H9 (cell line): ENCODE results near the gene CLMP. TPM values are rescaled to one million over a fixed set of nuclear protein-coding genes. Genes with fewer than 3 reads are reported as not detected.

Source experiments
- DNase-seq: peaks from one replicate; pipeline ENCODE4 v3.0.0-alpha.2; 2017
- H2AFZ ChIP-seq: one replicate; pipeline ENCODE4 v1.6.1; 2013; ENCODE audit warnings: mild to moderate bottlenecking, low read length, control low read depth, moderate library complexity
- H2AK5ac ChIP-seq: 2 replicates; pipeline ENCODE4 v1.6.1; 2013; ENCODE audit warnings: low read length, control low read depth, mixed read lengths; ENCODE audit not compliant: insufficient read length
- H2BK120ac ChIP-seq: one replicate; pipeline ENCODE4 v1.6.1; 2013; ENCODE audit warnings: low read depth, mild to moderate bottlenecking, low read length, control low read depth, inconsistent platforms; ENCODE audit not compliant: poor library complexity, severe bottlenecking
- H2BK12ac ChIP-seq: 2 replicates; pipeline ENCODE4 v1.6.1; 2013; ENCODE audit warnings: low read length, control low read depth, mixed read lengths, low read depth; ENCODE audit not compliant: insufficient read length
- H2BK15ac ChIP-seq: 2 replicates; pipeline ENCODE4 v1.6.1; 2013; ENCODE audit warnings: low read depth, low read length, control low read depth
- H2BK20ac ChIP-seq: one replicate; pipeline ENCODE4 v1.6.1; 2013; ENCODE audit warnings: low read depth, mild to moderate bottlenecking, low read length, control low read depth, inconsistent platforms; ENCODE audit not compliant: poor library complexity, severe bottlenecking
- H2BK5ac ChIP-seq: 2 replicates; pipeline ENCODE4 v1.6.1; 2013; ENCODE audit warnings: low read length, control low read depth, mixed read lengths; ENCODE audit not compliant: insufficient read length
- H3K14ac ChIP-seq: 2 replicates; pipeline ENCODE4 v1.6.1; 2013; ENCODE audit warnings: low read length, control low read depth; ENCODE audit not compliant: insufficient read depth
- H3K18ac ChIP-seq: 2 replicates; pipeline ENCODE4 v1.6.1; 2013; ENCODE audit warnings: low read depth, mild to moderate bottlenecking, mixed read lengths, low read length, control low read depth; ENCODE audit not compliant: insufficient read length
- H3K23ac ChIP-seq: 2 replicates; pipeline ENCODE4 v1.6.1; 2013; ENCODE audit warnings: low read length, control low read depth, mixed read lengths, low read depth; ENCODE audit not compliant: insufficient read length
- H3K23me2 ChIP-seq: 2 replicates; pipeline ENCODE4 v1.6.1; 2013; ENCODE audit warnings: low read depth, mild to moderate bottlenecking, mixed read lengths, low read length, control low read depth; ENCODE audit not compliant: insufficient read length, poor library complexity, severe bottlenecking
- H3K27ac ChIP-seq: 2 replicates; pipeline ENCODE4 v1.5.1; 2013; ENCODE audit warnings: low read length, control low read depth, mixed read lengths, low read depth; ENCODE audit not compliant: insufficient read length
- H3K27me3 ChIP-seq: 2 replicates; pipeline ENCODE4 v1.6.1; 2013; ENCODE audit warnings: low read length, control low read depth, inconsistent platforms; ENCODE audit not compliant: insufficient read depth
- H3K4ac ChIP-seq: 2 replicates; pipeline ENCODE4 v1.6.1; 2013; ENCODE audit warnings: low read depth, mild to moderate bottlenecking, control low read depth, inconsistent platforms, low read length, moderate library complexity
- H3K4me1 ChIP-seq: 2 replicates; pipeline ENCODE4 v1.6.1; 2013; ENCODE audit warnings: low read length, control low read depth, inconsistent platforms; ENCODE audit not compliant: insufficient read depth
- H3K4me2 ChIP-seq: 2 replicates; pipeline ENCODE4 v1.6.1; 2013; ENCODE audit warnings: low read length, control low read depth, mixed read lengths; ENCODE audit not compliant: insufficient read length, insufficient read depth
- H3K56ac ChIP-seq: 2 replicates; pipeline ENCODE4 v1.6.1; 2013; ENCODE audit warnings: low read depth, mild to moderate bottlenecking, mixed read lengths, low read length, control low read depth; ENCODE audit not compliant: insufficient read length
- H3K79me1 ChIP-seq: 2 replicates; pipeline ENCODE4 v1.6.1; 2013; ENCODE audit warnings: low read depth, mild to moderate bottlenecking, moderate library complexity, low read length, control low read depth, inconsistent platforms; ENCODE audit not compliant: insufficient read depth, poor library complexity, severe bottlenecking
- H3K79me2 ChIP-seq: 2 replicates; pipeline ENCODE4 v1.6.1; 2013; ENCODE audit warnings: low read length, control low read depth, inconsistent platforms; ENCODE audit not compliant: insufficient read depth
- H3K9ac ChIP-seq: 2 replicates; pipeline ENCODE4 v1.6.1; 2013; ENCODE audit warnings: low read length, control low read depth, mixed read lengths; ENCODE audit not compliant: insufficient read length; ENCODE audit errors: extremely low read depth
- H3K9me3 ChIP-seq: one replicate; pipeline ENCODE4 v1.6.1; 2013; ENCODE audit warnings: low read depth, low read length, inconsistent platforms; ENCODE audit not compliant: control insufficient read depth
- H3T11ph ChIP-seq: one replicate; pipeline ENCODE4 v1.6.1; 2013; ENCODE audit warnings: mild to moderate bottlenecking, low read length, control low read depth, inconsistent platforms
- H4K20me1 ChIP-seq: one replicate; pipeline ENCODE4 v1.6.1; 2013; ENCODE audit not compliant: control insufficient read depth, insufficient read length, insufficient read depth
- H4K5ac ChIP-seq: 2 replicates; pipeline ENCODE4 v1.6.1; 2013; ENCODE audit warnings: low read depth, mild to moderate bottlenecking, mixed read lengths, low read length, control low read depth; ENCODE audit not compliant: insufficient read length
- H4K8ac ChIP-seq: replicated peaks from 2 replicates; pipeline ENCODE4 v1.6.1; 2013; ENCODE audit warnings: low read length, control low read depth, mixed read lengths, low read depth; ENCODE audit not compliant: insufficient read length
- H4K91ac ChIP-seq: 2 replicates; pipeline ENCODE4 v1.6.1; 2013; ENCODE audit warnings: low read depth, mild to moderate bottlenecking, moderate library complexity, mixed read lengths, low read length, control low read depth; ENCODE audit not compliant: insufficient read length
- H3K27ac Mint-ChIP-seq, 3 experiments: 2 replicates in 2 of 3; 3 replicates in 1 of 3; pipeline ENCODE4 v1.8.0; 2020 to 2021; ENCODE audit warnings: mixed read lengths in 3 of 3, mild to moderate bottlenecking in 1 of 3, moderate library complexity in 1 of 3
- H3K27me3 Mint-ChIP-seq: 2 replicates; pipeline ENCODE4 v1.8.0; 2021; ENCODE audit warnings: low read depth, mild to moderate bottlenecking, moderate library complexity, mixed read lengths
- H3K36me3 Mint-ChIP-seq, 3 experiments: 2 replicates in 2 of 3; 3 replicates in 1 of 3; pipeline ENCODE4 v1.8.0; 2020 to 2021; ENCODE audit warnings: low read depth in 3 of 3, mixed read lengths in 3 of 3; ENCODE audit not compliant: insufficient read depth in 1 of 3
- H3K4me1 Mint-ChIP-seq, 2 experiments: 2 replicates each; pipeline ENCODE4 v1.8.0; 2020; ENCODE audit warnings: mixed read lengths in 2 of 2
- H3K4me3 Mint-ChIP-seq, 2 experiments: 2 replicates in 1 of 2; 3 replicates in 1 of 2; pipeline ENCODE4 v1.8.0; 2020 to 2021; ENCODE audit warnings: mild to moderate bottlenecking in 2 of 2, mixed read lengths in 2 of 2, moderate library complexity in 1 of 2
- H3K9me3 Mint-ChIP-seq, 2 experiments: 2 replicates in 1 of 2; 3 replicates in 1 of 2; pipeline ENCODE4 v1.8.0; 2020; ENCODE audit warnings: mild to moderate bottlenecking in 2 of 2, mixed read lengths in 2 of 2, moderate library complexity in 1 of 2
- WGBS: extraction: QIAGEN DNeasy Blood & Tissue Kit; methylation state at CpG from one replicate; pipeline ENCODE4 v1.1.7; 2013; ENCODE audit warnings: missing lambda C conversion rate, low lambda C conversion rate, mixed read lengths; ENCODE audit not compliant: insufficient read length; ENCODE audit errors: extremely low coverage; 5-methylcytosine and 5-hydroxymethylcytosine counted together
- total RNA-seq: library from RNA; stranded (reverse); gene quantifications from 2 replicates; pipeline ENCODE4 v1.2.1, GENCODE V29; 2021
- TF ChIP-seq, protein P1 (sequence below): fragments of 200-600 bp; sonication (generic); conservative IDR thresholded peaks from 3 replicates; pipeline ENCODE4 v1.8.0; 2021; ENCODE audit warnings: antibody characterized with exemption, mild to moderate bottlenecking

CLMP gene
- total RNA-seq, 1 experiment from 2014 or later = 13.8 TPM

DNA sequence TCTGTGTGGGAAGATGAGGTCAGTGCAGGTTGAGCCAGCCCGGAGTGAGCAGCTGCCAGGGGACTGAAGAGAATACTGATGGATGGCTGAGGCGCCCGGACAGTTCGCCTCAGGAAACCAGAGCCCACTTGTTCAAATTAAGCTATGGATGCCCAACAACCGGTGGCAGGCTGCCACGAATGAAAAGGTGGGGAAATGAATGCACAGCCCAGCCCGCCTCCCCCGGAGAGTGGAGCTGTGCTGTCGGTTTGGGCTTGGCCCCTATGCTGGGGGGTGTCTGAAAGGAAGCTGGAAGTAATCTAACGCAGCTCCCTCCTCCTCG is 155.0 kb downstream of the CLMP start:
- H3T11ph ChIP-seq = no peak overlapping the region
- H2BK12ac ChIP-seq = no peak overlapping the region
- H3K23me2 ChIP-seq = no peaks in the 10 kb centered on the region
- H3K4me1 ChIP-seq = no peaks in the 10 kb centered on the region
- H3K27ac ChIP-seq = no peak overlapping the region
- TF ChIP-seq, protein P1, sequence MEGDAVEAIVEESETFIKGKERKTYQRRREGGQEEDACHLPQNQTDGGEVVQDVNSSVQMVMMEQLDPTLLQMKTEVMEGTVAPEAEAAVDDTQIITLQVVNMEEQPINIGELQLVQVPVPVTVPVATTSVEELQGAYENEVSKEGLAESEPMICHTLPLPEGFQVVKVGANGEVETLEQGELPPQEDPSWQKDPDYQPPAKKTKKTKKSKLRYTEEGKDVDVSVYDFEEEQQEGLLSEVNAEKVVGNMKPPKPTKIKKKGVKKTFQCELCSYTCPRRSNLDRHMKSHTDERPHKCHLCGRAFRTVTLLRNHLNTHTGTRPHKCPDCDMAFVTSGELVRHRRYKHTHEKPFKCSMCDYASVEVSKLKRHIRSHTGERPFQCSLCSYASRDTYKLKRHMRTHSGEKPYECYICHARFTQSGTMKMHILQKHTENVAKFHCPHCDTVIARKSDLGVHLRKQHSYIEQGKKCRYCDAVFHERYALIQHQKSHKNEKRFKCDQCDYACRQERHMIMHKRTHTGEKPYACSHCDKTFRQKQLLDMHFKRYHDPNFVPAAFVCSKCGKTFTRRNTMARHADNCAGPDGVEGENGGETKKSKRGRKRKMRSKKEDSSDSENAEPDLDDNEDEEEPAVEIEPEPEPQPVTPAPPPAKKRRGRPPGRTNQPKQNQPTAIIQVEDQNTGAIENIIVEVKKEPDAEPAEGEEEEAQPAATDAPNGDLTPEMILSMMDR = no peak
- Mint-ChIP-seq H3K27ac (no peak overlapping the region), H3K36me3 (no peaks in the 10 kb centered on the region), H3K9me3 (no peaks in the 10 kb centered on the region), H3K4me3 (no peak overlapping the region), H3K4me1 (no peaks in the 10 kb centered on the region), H3K27me3 (no peaks in the 10 kb centered on the region; the same call in 1 of the 2 replicates)
- H3K14ac ChIP-seq = no peak overlapping the region
- no peak overlapping the region for H2BK120ac ChIP-seq
- no peak overlapping the region for H3K4me2 ChIP-seq
- no peak overlapping the region for H3K9ac ChIP-seq
- no peak overlapping the region for H4K5ac ChIP-seq
- H2AK5ac ChIP-seq = no peak overlapping the region
- H4K20me1 ChIP-seq = no peaks in the 10 kb centered on the region
- H4K91ac ChIP-seq = no peak overlapping the region
- no CpG with 5 or more reads among the region's 11 CpGs for WGBS
- H2BK20ac ChIP-seq = no peak overlapping the region
- H3K9me3 ChIP-seq = no peaks in the 10 kb centered on the region
- no peak overlapping the region for H2BK5ac ChIP-seq
- no peak overlapping the region for H2AFZ ChIP-seq
- H3K79me1 ChIP-seq = no peaks in the 10 kb centered on the region
- no peak overlapping the region for H4K8ac ChIP-seq
- H3K23ac ChIP-seq = no peak overlapping the region
- H3K79me2 ChIP-seq = no peaks in the 10 kb centered on the region
- no peak overlapping the region for H2BK15ac ChIP-seq
- no peak overlapping the region for H3K56ac ChIP-seq
- H3K27me3 ChIP-seq = no peaks in the 10 kb centered on the region
- no peak overlapping the region for H3K18ac ChIP-seq
- no peak for DNase-seq
- H3K4ac ChIP-seq = no peak overlapping the region
